WTC11 (cell line): ENCODE results near the gene GXYLT2.

Experiments
- FOXP1 ChIP-seq: sonication (generic); formaldehyde crosslinking; IDR thresholded peaks from 2 replicates; pipeline ENCODE4 v1.8.0; 2022; ENCODE audit warnings: missing genetic modification reagents, mild to moderate bottlenecking, moderate library complexity, borderline replicate concordance
- TF ChIP-seq, protein P1 (sequence below): fragments of 200-600 bp; IDR thresholded peaks from 2 replicates; pipeline ENCODE4 v1.8.0; 2022; ENCODE audit warnings: antibody characterized with exemption
- TF ChIP-seq, protein P2 (sequence below): sonication (generic); formaldehyde crosslinking; IDR thresholded peaks from 2 replicates; pipeline ENCODE4 v1.8.1; 2023; ENCODE audit warnings: mild to moderate bottlenecking, missing genetic modification reagents

DNA sequence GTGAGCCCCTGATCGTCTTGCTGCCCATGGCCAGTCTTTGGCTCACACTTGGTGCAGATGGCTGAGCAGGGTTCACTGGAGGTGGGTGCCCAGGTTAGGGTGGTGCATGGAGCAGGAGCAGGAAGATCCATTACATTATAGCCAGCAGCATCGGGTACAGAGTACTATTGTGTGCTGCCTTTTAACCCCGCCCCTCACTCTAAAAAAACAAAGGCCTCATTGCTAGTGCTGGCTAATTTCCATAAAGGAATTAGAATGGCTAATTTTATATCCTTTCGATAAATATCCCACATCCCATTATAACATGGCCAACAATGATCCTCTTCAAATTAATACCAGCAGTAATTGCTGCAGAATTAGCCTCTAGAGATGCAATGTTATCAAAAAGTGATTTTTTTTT is 63.0 kb downstream of the GXYLT2 start:
- TF ChIP-seq, protein P1, sequence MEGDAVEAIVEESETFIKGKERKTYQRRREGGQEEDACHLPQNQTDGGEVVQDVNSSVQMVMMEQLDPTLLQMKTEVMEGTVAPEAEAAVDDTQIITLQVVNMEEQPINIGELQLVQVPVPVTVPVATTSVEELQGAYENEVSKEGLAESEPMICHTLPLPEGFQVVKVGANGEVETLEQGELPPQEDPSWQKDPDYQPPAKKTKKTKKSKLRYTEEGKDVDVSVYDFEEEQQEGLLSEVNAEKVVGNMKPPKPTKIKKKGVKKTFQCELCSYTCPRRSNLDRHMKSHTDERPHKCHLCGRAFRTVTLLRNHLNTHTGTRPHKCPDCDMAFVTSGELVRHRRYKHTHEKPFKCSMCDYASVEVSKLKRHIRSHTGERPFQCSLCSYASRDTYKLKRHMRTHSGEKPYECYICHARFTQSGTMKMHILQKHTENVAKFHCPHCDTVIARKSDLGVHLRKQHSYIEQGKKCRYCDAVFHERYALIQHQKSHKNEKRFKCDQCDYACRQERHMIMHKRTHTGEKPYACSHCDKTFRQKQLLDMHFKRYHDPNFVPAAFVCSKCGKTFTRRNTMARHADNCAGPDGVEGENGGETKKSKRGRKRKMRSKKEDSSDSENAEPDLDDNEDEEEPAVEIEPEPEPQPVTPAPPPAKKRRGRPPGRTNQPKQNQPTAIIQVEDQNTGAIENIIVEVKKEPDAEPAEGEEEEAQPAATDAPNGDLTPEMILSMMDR, result no peak
- TF ChIP-seq FOXP1 (CRISPR knock-in tag), result no peak
- TF ChIP-seq, protein P2, sequence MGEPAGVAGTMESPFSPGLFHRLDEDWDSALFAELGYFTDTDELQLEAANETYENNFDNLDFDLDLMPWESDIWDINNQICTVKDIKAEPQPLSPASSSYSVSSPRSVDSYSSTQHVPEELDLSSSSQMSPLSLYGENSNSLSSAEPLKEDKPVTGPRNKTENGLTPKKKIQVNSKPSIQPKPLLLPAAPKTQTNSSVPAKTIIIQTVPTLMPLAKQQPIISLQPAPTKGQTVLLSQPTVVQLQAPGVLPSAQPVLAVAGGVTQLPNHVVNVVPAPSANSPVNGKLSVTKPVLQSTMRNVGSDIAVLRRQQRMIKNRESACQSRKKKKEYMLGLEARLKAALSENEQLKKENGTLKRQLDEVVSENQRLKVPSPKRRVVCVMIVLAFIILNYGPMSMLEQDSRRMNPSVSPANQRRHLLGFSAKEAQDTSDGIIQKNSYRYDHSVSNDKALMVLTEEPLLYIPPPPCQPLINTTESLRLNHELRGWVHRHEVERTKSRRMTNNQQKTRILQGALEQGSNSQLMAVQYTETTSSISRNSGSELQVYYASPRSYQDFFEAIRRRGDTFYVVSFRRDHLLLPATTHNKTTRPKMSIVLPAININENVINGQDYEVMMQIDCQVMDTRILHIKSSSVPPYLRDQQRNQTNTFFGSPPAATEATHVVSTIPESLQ (CRISPR knock-in tag), result no peak
